Stimulated activated CD4-positive, alpha-beta T cell treated with anti-CD3 and anti-CD28 coated beads, Interleukin-12 subunit alpha, Interleukin-12 subunit beta, amount 100 ng/mL, for 4 hours (primary cell): ENCODE results near the gene LRP1.

Source experiments
- DNase-seq: peaks from one replicate; pipeline ENCODE4 v3.0.0-alpha.2; 2020

LRP1 gene

GRCh38 chr12:57227315-57228115, 99.2 kb downstream of the LRP1 start:
- no peak for DNase-seq

GRCh38 chr12:57229046-57229633, 100.9 kb downstream of the LRP1 start:
- no peak for DNase-seq

GRCh38 chr12:57229634-57230380, 101.5 kb downstream of the LRP1 start, which contains the start of gene SHMT2:
Gene SHMT2, plus strand, starts transcription at chr12:57229711. Its CDS starts 68 bp downstream, at chr12:57229779.
- peak; percentile 90 for DNase-seq

- DNase-seq, result no peak
Observed at GRCh38 chr12:57230381-57231155, 102.3 kb downstream of the LRP1 start.

GRCh38 chr12:57231276-57232021, 103.2 kb downstream of the LRP1 start:
- no peak for DNase-seq

- DNase-seq, result no peak
Observed at GRCh38 chr12:57232156-57232756, 104.0 kb downstream of the LRP1 start.

GRCh38 chr12:57233357-57234232, 105.3 kb downstream of the LRP1 start:
- no peak for DNase-seq

GRCh38 chr12:57234233-57234570, 105.9 kb downstream of the LRP1 start:
- no peak for DNase-seq

GRCh38 chr12:57234571-57235016, 106.3 kb downstream of the LRP1 start:
- DNase-seq, result no peak

GRCh38 chr12:57235017-57235727, 106.9 kb downstream of the LRP1 start:
- DNase-seq, result no peak

- DNase-seq, result no peak
Observed at GRCh38 chr12:57235728-57236131, 107.4 kb downstream of the LRP1 start.

GRCh38 chr12:57236201-57236924, 108.1 kb downstream of the LRP1 start:
- DNase-seq, result no peak

- DNase-seq, result no peak
Observed at GRCh38 chr12:57236925-57237595, 108.8 kb downstream of the LRP1 start.

- DNase-seq, result no peak
Observed at GRCh38 chr12:57237596-57237931, 109.3 kb downstream of the LRP1 start.

- no peak for DNase-seq
Observed at GRCh38 chr12:57237932-57238853, 109.9 kb downstream of the LRP1 start.

GRCh38 chr12:57238854-57239554, 110.7 kb downstream of the LRP1 start:
- peak; percentile 89 for DNase-seq

- no peak for DNase-seq
Observed at GRCh38 chr12:57239587-57240065, 111.3 kb downstream of the LRP1 start.
